ENCODE data around the gene ADSS1. TPM values are rescaled to one million over a fixed set of nuclear protein-coding genes. Genes with fewer than 3 reads are reported as not detected.

Gene ADSS1
- total RNA-seq, 1 experiment from 2014 or later = 10.0 TPM

GRCh38 chr14:104689109-104689880, 34.7 kb upstream of the ADSS1 start, which contains the start of gene INF2:
Gene INF2, plus strand, starts transcription at chr14:104689618. Its CDS starts 11,748 bp downstream, at chr14:104701366.
- H3K4me3 Mint-ChIP-seq = peak within 1 kb of the TSS; percentile 63
- peaks cover 8% of the 10 kb centered on the region for H3K9me3 Mint-ChIP-seq
- H3K36me3 Mint-ChIP-seq = peaks cover 3% of the 10 kb centered on the region; the same call in 1 of the 2 replicates
- TF ChIP-seq GTF2I (CRISPR knock-in tag; conservative IDR thresholded peaks at IDR 0.05) (no peak), ZNF232 (CRISPR knock-in tag; IDR thresholded peaks at IDR 0.05) (no peak), MAX (CRISPR knock-in tag; IDR thresholded peaks at IDR 0.05) (peak; percentile 46; the same call in 1 of the 2 replicates), PRDM15 (CRISPR knock-in tag; IDR thresholded peaks at IDR 0.05) (peak; percentile 68; the same call in 1 of the 2 replicates), FOXK1 (CRISPR knock-in tag; IDR thresholded peaks at IDR 0.05) (0 out of 2 replicates have a peak, but pooled peaks have one; percentile 21)
- TF ChIP-seq, protein P1, sequence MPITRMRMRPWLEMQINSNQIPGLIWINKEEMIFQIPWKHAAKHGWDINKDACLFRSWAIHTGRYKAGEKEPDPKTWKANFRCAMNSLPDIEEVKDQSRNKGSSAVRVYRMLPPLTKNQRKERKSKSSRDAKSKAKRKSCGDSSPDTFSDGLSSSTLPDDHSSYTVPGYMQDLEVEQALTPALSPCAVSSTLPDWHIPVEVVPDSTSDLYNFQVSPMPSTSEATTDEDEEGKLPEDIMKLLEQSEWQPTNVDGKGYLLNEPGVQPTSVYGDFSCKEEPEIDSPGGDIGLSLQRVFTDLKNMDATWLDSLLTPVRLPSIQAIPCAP (CRISPR knock-in tag; IDR thresholded peaks at IDR 0.05) = 0 out of 2 replicates have a peak, but pooled peaks have one; percentile 29
- TF ChIP-seq, protein P2, sequence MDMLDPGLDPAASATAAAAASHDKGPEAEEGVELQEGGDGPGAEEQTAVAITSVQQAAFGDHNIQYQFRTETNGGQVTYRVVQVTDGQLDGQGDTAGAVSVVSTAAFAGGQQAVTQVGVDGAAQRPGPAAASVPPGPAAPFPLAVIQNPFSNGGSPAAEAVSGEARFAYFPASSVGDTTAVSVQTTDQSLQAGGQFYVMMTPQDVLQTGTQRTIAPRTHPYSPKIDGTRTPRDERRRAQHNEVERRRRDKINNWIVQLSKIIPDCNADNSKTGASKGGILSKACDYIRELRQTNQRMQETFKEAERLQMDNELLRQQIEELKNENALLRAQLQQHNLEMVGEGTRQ (CRISPR knock-in tag; IDR thresholded peaks at IDR 0.05) = peak; percentile 52
- TF ChIP-seq, protein P3, sequence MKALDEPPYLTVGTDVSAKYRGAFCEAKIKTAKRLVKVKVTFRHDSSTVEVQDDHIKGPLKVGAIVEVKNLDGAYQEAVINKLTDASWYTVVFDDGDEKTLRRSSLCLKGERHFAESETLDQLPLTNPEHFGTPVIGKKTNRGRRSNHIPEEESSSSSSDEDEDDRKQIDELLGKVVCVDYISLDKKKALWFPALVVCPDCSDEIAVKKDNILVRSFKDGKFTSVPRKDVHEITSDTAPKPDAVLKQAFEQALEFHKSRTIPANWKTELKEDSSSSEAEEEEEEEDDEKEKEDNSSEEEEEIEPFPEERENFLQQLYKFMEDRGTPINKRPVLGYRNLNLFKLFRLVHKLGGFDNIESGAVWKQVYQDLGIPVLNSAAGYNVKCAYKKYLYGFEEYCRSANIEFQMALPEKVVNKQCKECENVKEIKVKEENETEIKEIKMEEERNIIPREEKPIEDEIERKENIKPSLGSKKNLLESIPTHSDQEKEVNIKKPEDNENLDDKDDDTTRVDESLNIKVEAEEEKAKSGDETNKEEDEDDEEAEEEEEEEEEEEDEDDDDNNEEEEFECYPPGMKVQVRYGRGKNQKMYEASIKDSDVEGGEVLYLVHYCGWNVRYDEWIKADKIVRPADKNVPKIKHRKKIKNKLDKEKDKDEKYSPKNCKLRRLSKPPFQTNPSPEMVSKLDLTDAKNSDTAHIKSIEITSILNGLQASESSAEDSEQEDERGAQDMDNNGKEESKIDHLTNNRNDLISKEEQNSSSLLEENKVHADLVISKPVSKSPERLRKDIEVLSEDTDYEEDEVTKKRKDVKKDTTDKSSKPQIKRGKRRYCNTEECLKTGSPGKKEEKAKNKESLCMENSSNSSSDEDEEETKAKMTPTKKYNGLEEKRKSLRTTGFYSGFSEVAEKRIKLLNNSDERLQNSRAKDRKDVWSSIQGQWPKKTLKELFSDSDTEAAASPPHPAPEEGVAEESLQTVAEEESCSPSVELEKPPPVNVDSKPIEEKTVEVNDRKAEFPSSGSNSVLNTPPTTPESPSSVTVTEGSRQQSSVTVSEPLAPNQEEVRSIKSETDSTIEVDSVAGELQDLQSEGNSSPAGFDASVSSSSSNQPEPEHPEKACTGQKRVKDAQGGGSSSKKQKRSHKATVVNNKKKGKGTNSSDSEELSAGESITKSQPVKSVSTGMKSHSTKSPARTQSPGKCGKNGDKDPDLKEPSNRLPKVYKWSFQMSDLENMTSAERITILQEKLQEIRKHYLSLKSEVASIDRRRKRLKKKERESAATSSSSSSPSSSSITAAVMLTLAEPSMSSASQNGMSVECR (CRISPR knock-in tag; IDR thresholded peaks at IDR 0.05; ENCODE audit: borderline replicate concordance) = peak; percentile 15; the same call in 1 of the 2 replicates
- TF ChIP-seq, protein P4, sequence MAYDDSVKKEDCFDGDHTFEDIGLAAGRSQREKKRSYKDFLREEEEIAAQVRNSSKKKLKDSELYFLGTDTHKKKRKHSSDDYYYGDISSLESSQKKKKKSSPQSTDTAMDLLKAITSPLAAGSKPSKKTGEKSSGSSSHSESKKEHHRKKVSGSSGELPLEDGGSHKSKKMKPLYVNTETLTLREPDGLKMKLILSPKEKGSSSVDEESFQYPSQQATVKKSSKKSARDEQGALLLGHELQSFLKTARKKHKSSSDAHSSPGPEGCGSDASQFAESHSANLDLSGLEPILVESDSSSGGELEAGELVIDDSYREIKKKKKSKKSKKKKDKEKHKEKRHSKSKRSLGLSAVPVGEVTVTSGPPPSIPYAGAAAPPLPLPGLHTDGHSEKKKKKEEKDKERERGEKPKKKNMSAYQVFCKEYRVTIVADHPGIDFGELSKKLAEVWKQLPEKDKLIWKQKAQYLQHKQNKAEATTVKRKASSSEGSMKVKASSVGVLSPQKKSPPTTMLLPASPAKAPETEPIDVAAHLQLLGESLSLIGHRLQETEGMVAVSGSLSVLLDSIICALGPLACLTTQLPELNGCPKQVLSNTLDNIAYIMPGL (CRISPR knock-in tag; IDR thresholded peaks at IDR 0.05) = peak; percentile 10; the same call in 1 of the 2 replicates
- CTCF ChIA-PET = no interaction called here
- POLR2A ChIA-PET = no interaction called here
- no peaks in the 10 kb centered on the region; the same call in 1 of the 2 replicates for H3K27me3 Mint-ChIP-seq (ENCODE audit: low read depth)
- ATAC-seq (peak; percentile 66), DNase-seq (ENCODE audit: low spot score) (peak; percentile 73)
- H3K4me1 Mint-ChIP-seq = peaks cover 34% of the 10 kb centered on the region
- no peak within 1 kb of the TSS for H3K27ac Mint-ChIP-seq
